NK-92 (cell line): ENCODE data around the gene RNF121.
"Not testable (repeated sequence)": the region's sequence is repeated elsewhere in the genome, so short reads cannot be mapped to it uniquely, and the experiment has no call there.

Source experiments
- DNase-seq: peaks from one replicate; lab custom pipeline; 2025; ENCODE audit not compliant: unreplicated experiment; lab: John Stamatoyannopoulos, UW

Gene RNF121

DNA sequence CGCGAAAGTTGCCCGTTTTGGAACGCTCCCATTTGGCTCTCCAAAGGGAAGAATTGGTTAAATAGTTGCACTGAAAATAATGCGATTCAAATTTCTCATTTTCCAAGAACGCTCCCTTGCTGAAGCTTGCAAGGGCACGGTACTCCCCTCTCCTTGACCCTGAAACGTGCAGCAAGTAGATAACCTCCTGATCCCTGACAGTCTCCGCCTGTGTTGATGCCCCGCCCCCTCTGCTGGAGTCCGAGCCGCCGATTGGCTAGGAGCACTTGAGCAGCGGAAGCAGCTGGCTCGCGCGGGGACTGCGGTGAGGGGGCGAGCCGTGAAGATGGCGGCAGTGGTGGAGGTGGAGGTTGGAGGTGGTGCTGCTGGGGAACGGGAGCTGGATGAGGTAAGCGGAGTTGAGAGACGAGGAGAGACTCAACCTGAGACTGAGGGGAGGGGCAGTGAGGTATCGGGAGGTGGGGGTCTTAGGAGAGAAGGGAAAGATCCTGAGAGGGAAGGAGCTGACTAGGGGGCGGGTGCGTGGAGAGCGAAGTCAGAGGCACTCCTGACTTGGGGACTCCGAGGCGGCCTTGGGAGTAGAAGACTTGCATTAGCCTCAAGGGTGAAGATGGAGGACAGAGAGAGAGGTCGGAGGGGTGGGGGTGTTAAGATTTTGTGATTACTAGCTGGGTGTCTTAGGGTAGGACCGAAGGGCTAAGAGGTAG lies at the start of gene RNF121:
RNF121 (plus strand) TSS at position 310 of the 707 bp plus-strand sequence; CDS start at position 326, 16 bp downstream.
- DNase-seq: peak; percentile 74

DNA sequence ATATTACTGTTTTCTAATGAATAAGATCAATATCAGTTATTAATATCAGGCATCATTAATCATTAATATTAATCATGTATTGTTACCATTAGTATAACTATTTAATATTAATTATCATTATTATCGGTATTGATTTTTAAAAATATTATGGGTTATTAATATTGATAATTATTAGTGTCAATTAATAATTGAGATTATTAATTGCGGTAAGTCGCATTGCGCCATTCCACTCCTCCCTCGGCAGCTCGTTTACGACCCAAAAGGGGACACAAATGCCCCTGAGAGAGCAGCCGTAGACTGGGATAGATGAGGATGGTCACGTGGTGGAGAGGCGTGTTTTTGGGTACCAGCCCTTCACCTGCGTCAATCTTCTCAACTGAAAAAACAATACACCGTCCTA lies 43.0 kb upstream of the RNF121 start:
- not testable (repeated sequence) for DNase-seq

DNA sequence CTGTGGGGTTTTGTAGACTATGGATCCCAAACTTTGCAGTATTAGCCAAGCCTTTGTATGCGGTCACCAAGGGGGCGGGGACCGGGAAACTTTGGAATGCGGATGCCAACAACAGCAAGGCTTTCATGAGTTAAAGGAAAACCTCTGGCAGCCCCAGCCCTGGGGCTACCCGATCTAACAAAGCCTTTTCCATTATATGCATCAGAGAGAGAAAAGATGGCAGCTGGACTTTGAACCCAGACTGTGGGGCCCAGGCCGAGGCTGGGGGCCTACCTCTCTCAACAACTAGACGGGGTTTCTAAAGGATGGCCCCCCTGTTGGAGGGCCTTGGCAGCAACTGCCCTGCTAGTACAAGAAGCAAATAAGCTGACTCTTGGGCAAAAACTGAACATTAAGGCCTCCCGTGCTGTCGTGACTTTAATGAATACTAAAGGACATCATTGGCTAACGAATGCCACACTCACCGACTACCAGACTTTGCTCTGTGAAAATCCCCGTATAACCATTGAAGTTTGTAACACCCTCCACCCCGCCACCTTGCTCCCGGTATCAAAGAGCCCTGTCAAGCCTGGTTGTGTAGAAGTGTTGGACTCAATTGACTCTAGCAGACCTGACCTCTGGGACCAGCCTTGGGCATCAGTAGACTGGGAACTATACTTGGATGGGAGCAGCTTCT lies 40.4 kb upstream of the RNF121 start:
- not testable (repeated sequence) for DNase-seq

DNA sequence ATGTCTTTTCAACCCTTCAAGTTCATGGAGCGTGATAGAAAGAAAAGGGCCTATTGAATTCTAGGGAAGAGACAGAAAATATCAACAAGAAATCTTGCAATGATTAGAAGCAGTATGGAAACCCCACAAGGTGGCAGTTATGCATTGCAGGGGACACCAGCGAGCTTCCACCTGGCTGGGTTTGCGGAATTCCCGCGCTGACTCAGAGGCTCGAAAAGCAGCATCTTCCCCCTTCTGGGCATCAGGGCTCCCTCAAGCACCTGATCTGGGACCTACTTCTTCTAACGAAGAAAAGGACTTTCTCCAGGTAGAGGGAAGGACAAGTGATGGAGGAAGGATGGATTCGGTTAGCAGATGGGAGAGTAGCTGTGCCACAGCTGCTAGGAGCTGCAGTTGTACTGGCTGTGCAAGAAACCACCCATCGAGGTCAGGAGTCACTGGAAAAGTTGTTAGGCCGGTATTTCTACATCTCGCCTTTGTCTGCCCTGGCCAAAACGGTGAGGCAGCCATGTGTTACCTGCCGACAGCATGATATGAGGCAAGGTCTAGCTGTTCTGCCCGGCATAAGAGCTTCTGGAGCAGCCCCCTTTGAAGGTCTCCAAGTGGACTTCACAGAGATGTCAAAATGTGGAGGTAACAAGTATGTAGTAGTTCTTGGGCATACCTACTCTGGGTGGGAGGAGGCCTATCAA lies 39.5 kb upstream of the RNF121 start:
- not testable (repeated sequence) for DNase-seq

DNA sequence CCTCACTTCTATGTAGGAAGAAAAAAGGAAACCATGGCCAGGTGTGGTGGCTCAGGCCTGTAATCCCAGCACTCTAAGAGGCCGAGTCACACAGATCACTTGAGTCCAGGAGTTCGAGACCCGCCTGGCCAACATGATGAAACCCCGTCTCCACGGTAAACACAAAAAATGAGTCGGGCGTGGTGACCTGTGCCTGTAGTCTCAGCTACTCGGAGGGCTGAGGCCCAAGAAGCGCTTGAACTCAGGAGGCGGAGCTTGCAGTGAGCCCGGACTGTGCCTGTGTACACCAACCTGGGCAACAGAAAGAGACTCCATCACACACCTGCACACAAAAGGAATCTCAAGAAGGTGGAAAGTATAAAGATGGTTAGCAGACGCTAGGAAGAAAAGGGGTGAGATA lies 32.9 kb upstream of the RNF121 start:
- DNase-seq: no peak

DNA sequence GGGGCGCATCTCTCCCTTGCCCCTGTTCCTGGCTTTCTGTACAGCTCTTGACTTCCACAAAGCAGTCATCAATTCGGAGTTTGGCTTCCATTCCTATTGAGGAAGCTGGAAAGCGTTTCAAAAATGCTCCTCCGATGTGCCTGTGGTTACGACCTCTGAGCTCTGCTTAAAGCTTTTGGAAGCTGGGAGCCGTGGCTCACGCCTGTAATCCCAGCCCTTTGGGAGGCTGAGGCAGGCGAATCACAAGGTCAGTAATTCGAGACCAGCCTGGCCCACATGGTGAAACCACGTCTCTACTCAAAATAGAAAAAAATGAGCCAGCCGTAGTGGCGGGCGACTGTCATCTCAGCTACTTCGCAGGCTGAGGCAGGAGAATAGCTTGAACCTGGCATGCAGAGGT lies 27.7 kb upstream of the RNF121 start:
- not testable (repeated sequence) for DNase-seq

DNA sequence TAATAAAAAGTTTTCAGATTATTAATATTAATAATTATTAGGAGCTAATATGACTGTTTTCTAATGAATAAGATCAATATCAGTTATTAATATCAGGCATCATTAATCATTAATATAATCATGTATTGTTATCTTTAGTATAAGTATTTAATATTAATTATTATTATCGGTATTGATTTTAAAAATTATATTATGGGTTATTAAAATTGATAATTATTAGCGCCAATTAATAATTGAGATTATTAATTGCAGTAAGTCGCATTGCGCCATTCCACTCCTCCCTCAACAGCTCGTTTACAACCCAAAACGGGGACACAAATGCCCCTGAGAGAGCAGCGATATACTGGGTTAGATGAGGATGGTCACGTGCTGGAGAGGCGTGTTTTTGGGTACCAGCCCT lies 20.6 kb upstream of the RNF121 start:
- no peak for DNase-seq

DNA sequence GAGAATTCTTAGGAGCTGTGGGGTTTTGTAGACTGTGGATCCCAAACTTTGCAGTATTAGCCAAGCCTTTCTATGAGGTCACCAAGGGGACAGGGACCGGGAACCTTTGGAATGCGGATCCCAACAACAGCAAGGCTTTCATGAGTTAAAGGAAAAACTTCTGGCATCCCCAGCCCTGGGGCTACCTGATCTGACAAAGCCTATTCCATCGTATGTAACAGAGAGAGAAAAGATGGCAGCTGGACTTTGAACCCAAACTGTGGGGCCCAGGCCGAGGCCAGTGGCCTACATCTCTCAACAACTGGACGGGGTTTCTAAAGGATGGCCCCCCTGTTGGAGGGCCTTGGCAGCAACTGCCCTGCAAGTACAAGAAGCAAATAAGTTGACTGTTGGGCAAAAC lies 18.1 kb upstream of the RNF121 start:
- not testable (repeated sequence) for DNase-seq

DNA sequence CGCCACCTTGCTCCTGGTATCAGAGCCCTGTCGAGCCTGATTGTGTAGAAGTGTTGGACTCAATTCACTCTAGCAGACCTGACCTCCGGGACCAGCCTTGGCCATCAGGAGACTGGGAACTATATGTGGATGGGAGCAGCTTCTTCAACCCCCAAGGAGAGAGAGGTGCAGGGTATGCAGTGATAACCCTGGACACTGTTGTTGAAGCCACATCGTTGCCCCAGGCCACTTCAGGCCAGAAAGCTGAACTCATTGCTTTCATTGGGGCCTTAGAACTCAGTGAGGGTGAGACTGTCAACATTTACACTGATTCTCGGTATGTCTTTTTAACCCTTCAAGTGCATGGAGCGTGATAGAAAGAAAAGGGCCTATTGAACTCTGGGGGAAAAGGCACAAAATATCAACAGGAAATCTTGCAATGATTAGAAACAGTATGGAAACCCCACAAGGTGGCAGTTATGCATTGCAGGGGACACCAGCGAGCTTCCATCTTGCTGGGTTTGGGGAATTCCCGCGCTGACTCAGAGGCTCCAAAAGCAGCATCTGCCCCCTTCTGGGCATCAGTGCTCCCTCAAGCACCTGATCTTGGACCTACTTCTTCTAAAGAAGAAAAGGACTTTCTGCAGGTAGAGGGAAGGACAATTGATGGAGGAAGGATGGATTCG lies 17.4 kb upstream of the RNF121 start:
- not testable (repeated sequence) for DNase-seq

DNA sequence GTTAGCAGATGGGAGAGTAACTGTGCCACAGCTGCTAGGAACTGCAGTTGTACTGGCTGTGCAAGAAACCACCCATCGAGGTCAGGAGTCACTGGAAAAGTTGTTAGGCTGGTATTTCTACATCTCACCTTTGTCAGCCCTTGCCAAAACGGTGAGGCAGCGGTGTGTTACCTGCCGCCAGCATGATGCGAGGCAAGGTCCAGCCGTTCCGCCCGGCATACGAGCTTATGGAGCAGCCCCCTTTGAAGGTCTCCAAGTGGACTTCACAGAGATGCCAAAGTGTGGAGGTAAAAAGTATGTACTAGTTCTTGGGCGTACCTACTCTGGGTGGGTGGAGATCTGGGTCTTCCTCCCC lies 16.9 kb upstream of the RNF121 start:
- not testable (repeated sequence) for DNase-seq

DNA sequence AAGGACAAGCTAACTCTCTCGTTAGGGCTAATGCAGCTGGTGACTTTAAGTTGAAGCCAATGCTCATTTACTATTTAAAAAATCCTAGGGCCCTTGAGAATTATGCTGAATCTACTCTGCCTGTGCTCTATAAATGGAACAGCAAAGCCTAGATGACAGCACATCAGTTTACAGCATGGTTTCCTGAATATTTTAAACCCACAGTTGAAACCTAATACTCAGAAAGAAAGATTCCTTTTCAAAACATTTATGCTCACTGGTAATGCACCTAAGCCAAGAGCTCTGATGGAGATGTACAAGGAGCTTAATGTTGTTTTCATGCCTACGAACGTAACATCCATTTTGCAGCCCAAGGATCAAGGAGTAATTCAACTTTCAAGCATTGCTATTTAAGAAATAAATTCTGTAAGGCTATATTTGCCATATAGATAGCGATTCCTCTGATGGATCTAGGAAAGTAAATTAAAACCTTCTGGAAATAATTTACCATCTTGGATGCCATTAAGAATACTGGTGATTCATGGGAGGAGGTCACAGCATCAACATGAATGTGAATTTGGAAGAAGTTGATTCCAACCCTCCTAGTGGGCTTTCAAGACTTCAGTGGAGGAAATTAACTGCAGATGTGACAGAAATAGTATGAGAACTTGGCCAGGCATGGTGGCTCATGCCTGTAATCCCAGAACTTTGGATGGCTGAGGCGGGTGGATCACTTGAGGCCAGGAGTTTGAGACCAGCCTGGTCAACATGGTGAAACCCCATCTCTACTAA lies 14.9 kb upstream of the RNF121 start:
- DNase-seq: no peak

DNA sequence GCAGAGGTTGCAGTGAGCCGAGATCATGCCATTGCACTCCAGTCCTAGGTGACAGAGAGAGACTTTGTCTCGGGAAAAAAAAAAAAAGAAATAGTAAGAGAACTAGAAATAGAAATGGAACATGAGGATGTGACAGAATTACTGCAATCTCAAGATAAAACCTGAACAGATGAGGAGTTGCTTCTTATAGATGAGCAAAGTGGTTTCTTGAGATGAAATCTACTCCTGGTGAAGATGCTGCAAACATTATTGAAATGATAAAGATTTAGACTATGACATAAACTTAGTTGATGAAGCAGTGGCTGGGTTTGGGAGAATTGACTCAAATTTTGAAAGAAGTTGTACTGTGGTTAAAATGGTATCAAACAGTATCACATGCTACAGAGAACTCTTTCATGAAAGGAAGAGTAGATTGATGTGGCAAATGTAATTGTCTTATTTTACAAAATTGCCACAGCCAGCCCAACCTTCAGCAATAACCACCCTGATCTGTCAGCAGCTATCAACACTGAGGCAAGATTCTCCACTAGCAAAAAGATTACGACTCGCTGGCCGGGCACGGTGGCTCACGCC lies 14.1 kb upstream of the RNF121 start:
- DNase-seq: no peak

DNA sequence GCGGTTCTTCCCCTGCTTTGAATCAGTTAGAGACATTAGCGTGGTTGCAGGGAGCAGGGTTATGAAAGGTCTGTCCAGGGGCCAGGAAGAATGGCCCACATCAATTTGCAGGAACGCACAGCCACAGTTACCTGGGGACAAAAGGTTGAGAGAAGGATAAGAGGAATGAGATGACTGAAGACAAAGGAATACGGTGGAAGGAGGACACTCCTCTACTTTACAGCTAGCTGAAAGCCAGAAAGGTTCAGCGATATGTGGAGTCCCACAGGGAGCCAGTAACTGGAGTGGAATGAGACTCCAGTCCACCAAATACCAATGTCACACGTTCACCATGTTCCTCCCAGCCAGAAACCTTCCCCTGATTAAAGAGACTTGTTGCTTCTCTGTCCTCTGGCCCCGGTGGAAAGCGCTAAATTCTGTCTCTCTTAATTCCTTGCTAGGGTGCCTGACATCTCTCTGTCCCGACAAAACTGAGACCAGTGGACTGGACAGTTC lies 11.2 kb upstream of the RNF121 start:
- no peak for DNase-seq

DNA sequence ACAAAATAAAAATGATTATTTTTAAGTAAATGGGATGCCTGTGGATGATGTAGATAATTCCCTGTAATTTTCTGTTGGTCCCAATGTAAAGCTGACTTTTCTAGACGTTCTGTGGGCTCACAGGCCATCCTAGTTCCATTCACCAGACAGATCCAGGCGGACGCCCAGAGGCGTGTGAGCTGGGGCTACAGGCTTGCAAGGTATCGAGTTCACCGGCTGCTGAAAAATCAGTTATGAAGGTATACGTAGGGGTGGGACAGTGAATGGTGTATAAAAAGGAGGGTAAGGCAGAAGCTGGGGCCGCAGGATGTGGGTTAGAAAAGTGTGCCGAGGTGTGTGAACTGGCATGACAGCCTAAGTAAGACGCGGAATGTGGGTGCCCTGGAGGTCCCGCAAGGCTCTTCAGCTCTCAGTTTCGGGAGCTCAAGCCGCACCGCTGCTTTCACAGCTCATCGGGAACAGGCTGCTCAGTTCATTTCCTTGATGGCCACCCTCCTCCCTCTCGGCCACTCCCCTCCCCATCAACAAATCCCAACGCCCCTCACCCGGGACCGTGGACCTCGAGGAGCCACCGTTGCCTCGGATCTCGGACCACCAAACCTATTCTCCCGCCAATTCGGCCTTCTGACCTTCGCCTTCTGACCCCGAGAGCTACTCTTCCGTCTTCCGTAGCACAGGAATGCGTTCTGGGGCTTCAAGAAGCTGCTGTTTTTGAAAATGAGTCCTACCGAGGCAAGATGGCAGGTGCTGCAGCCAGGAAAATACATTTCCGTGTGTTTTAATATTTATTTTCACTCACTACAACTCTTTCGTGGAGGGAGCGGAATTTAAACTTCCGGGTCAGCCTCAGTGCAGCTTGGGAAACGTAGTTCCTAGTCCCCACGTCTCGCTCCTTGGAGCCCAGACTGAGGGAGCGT lies 768 bp upstream of the RNF121 start, which contains the start of gene XNDC1N:
XNDC1N (minus strand) TSS at position 775 of the 917 bp plus-strand sequence. CDS start 5,241 bp downstream, outside the sequence.
- no peak for DNase-seq

DNA sequence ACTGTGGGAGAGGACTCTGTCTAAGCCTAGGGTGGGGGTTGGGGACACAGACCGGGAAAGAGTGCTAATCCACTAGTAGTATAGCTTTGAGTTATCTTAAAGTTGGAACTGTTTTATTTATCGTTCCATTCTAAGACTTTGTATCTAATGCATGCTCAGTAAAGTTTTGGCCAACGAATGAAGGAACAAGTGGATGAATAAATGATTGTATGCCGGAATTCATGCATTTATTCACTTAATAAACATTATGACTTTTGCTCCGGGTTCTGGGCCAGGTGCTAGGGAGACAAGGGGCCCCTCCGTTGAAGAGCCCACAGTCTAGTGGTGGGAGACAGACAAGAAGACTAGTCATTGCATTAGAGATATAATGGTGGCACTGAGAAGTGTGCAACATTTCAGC lies 645 bp downstream of the RNF121 start:
- DNase-seq: no peak

DNA sequence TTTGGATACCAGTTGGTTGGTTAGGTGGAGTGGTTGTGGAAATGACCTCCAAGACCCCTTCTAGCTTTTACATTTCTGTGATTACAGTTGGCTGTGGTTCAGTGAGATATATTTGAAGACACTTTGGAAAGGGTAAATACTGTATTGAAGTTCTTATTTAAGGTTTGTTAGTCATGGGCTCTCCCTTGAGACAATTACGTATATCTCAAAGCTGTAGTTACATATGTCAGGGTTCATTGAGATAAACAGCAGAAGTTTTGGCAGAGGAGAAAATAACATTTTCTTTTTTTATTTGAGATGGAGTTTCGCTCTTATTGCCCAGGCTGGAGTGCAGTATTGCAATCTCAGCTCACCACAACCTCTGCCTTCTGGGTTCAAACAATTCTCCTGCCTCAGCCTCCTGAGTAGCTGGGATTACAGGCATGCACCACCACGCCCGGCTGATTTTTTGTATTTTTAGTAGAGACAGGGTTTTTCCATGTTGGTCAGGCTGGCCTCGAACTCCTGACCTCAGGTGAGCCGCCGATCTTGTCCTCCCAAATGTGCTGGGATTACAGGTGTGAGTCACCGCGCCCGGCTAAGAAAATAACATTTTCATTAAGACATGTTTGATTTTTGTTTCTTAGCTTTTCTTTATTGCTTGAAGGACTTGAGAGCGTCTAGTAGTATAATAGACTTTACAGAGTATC lies 1.9 kb downstream of the RNF121 start:
- no peak for DNase-seq

DNA sequence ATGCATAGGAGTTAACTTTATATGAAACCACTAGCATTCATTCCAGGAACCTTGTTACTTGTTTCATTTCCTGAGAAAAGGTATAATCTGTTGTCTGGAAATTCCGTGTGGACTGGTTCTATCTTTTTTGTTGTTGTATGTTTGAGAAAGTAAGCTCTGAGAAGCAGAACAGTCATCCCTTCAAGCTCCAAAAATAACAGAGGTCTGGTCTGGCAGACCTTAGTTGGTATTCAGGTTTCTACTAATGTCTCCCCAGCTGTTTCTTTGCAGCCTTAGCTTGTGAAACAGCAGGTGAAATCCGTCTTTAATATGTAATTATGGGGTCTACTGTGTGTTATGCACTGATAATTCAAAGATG lies 2.4 kb downstream of the RNF121 start:
- no peak for DNase-seq

DNA sequence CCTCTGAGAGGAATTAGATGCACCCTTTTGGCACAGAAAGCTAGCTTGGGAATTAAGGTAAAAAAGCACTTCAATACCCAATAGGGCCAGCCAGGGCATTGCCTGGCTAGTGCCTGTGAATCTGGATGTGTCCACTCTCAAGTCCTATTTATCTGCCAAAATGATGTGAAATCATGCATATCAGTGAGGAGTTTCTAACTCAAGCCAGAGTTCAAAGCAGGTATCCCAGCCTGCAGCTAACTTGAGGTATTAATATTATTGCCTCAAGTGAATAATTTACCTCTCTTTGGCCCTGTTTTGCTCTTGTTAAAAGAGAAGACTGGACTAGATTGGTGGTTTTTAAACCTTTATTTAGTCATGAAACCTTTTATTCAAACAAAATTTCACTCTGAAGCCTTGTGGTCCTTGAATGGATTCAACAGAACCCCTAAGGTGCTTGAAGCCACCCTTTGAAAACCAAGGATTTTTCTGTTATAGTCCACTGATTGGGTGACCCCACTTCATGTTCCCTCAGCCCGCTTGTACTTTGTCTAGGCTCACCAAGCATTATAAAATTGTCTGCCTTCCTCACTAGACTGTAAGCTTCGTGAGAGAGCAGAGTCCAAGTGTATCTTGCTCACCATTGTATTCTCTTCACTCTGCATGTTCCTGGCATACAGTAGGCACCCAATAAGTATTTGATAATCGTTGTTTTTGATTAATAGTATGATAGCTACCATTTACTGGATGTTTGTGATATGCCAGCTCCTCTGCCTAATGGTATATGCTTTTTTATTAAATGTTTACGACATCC lies 4.5 kb downstream of the RNF121 start:
- DNase-seq: no peak
